ENCODE results near the gene HBEGF. TPM values are rescaled to one million over a fixed set of nuclear protein-coding genes. Genes with fewer than 3 reads are reported as not detected.
A peak's percentile ranks its signal among the peaks of the same experiment; 100 is the strongest.

HBEGF gene, protein sequence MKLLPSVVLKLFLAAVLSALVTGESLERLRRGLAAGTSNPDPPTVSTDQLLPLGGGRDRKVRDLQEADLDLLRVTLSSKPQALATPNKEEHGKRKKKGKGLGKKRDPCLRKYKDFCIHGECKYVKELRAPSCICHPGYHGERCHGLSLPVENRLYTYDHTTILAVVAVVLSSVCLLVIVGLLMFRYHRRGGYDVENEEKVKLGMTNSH
- 6.5 and 7.1 TPM in 2 replicates for total RNA-seq (2014; rRNA removed; shearing (Covaris generic))

GRCh38 chr5:140346348-140347221, at the start of gene HBEGF:
Gene HBEGF (minus strand): TSS chr5:140346603. CDS start chr5:140346328, 275 bp downstream.
- Histone ChIP-seq H3K4me3 (peak within 1 kb of the TSS; percentile 89), H3K9me3 (replicated peaks) (no peaks in the 10 kb centered on the region), H3K4me1 (peaks cover 34% of the 10 kb centered on the region), H3K27me3 (no peaks in the 10 kb centered on the region), H3K36me3 (no peaks in the 10 kb centered on the region), H3K27ac (no peak within 1 kb of the TSS)
- DNase-seq: peak; percentile 73 to 79

DNA sequence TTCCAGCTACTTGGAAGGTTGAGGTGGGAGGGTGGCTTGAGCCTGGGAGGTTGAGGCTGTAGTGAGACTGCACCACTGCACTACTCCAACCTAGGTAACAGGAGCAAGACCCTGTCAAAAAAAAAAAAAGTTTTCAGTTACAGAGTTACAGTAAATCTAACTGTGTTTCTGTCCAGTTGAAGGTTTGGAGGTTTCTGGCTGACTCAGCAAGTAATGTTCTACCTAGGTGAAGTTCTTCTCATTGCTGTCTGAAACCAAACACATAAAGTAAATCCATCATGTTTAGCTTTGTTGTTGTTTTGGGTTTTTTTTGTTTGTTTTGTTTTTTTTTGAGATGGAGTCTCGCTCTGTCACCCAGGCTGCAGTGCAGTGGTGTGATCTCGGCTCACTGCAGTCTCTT, 47.3 kb upstream of the HBEGF start:
- Histone ChIP-seq H3K4me3 (no peak overlapping the region), H3K36me3 (no peaks in the 10 kb centered on the region), H3K27me3 (no peaks in the 10 kb centered on the region), H3K4me1 (no peaks in the 10 kb centered on the region), H3K27ac (no peak overlapping the region), H3K9me3 (replicated peaks) (no peaks in the 10 kb centered on the region)
- no peak for DNase-seq

DNA sequence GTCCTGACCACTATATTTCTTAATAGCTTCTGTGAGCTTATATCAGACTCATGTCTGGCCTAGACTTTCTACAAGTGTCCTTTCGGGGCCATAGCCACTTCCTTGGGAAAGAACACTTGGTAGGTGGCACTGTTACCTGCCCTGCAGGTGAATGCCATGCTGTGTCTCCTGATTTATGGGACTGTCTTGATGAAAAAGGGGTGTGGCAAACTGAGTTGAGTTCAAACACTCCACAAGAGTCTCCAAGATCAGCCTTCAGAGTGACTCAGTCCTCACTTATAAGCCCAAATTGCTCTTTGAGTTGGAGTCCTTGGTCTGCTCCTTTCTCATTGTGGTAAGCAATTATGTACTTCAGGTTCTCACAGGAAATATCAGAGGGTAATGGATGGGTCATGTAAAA, 45.3 kb upstream of the HBEGF start:
- no peak overlapping the region for H3K27ac ChIP-seq
- no peaks in the 10 kb centered on the region for H3K36me3 ChIP-seq
- H3K4me3 ChIP-seq: no peak overlapping the region
- H3K27me3 ChIP-seq: no peaks in the 10 kb centered on the region
- no peaks in the 10 kb centered on the region for H3K9me3 ChIP-seq (replicated peaks)
- DNase-seq: no peak
- H3K4me1 ChIP-seq: no peaks in the 10 kb centered on the region

DNA sequence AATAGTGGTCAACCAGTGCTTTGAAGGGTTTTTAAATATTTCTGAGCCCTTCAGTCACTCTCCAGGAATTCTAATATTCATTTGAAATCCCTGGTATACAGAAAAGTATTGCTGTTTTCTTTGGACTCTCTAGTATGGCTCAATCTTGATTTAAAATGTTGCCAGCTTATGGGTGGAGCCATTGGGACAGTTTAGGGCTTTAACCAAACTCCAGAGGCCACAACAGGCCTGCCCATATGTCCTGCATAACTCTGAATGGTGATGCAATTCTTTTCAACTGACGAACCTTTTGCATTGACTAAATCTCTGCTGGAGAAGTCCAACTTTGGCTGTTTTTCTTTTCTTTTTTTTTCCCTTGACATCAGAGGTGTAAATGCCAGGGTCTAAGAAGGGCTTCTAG, 44.9 kb upstream of the HBEGF start:
- no peak for DNase-seq
- H3K4me1 ChIP-seq: no peaks in the 10 kb centered on the region
- no peaks in the 10 kb centered on the region for H3K36me3 ChIP-seq
- no peaks in the 10 kb centered on the region for H3K9me3 ChIP-seq (replicated peaks)
- no peak overlapping the region for H3K4me3 ChIP-seq
- H3K27me3 ChIP-seq: no peaks in the 10 kb centered on the region
- no peak overlapping the region for H3K27ac ChIP-seq

GRCh38 chr5:140388052-140388451, 41.6 kb upstream of the HBEGF start:
- no peak overlapping the region for H3K4me3 ChIP-seq
- DNase-seq: no peak

DNA sequence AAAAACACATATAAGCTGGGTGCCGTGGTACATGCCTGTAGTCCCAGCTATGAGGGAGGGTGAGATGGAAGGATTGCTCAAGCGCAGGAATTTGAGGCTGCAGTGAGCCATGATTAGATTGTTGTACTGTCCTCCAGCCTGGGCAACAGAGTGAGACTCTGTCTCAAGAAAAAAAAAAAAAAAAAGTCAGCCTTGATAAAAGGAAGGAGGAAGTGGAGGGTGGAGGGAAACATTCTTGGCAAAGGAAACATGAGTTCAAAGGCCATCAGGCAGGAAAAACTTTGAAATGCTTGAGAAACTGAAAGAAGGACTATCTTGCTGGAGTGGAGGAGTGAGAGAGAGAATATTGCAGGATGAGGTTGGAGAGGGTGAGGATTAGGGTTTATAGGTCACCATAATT, 36.9 kb upstream of the HBEGF start:
- no peaks in the 10 kb centered on the region for H3K27me3 ChIP-seq
- H3K4me1 ChIP-seq: no peaks in the 10 kb centered on the region
- no peaks in the 10 kb centered on the region for H3K36me3 ChIP-seq
- no peak overlapping the region for H3K27ac ChIP-seq
- H3K4me3 ChIP-seq: no peak overlapping the region
- H3K9me3 ChIP-seq (replicated peaks): no peaks in the 10 kb centered on the region
- DNase-seq: no peak

More at GRCh38 chr5:140388052-140388451, 41.6 kb upstream of the HBEGF start:
- H3K27ac ChIP-seq: no peak overlapping the region
- H3K27me3 ChIP-seq: no peaks in the 10 kb centered on the region
- H3K4me1 ChIP-seq: no peaks in the 10 kb centered on the region
- no peaks in the 10 kb centered on the region for H3K9me3 ChIP-seq (replicated peaks)
- no peaks in the 10 kb centered on the region for H3K36me3 ChIP-seq

GRCh38 chr5:140382866-140383265, 36.5 kb upstream of the HBEGF start:
- DNase-seq: no peak
- no peaks in the 10 kb centered on the region for H3K27me3 ChIP-seq
- H3K9me3 ChIP-seq (replicated peaks): no peaks in the 10 kb centered on the region
- H3K36me3 ChIP-seq: no peaks in the 10 kb centered on the region
- H3K4me3 ChIP-seq: no peak overlapping the region
- no peaks in the 10 kb centered on the region for H3K4me1 ChIP-seq
- no peak overlapping the region for H3K27ac ChIP-seq

- Histone ChIP-seq H3K27ac (no peak overlapping the region), H3K36me3 (no peaks in the 10 kb centered on the region), H3K9me3 (replicated peaks) (no peaks in the 10 kb centered on the region), H3K4me1 (no peaks in the 10 kb centered on the region), H3K4me3 (no peak overlapping the region), H3K27me3 (no peaks in the 10 kb centered on the region)
- DNase-seq: no peak
Observed at GRCh38 chr5:140381972-140382371, 35.6 kb upstream of the HBEGF start.

GRCh38 chr5:140381351-140381750, 34.9 kb upstream of the HBEGF start:
- no peak for DNase-seq
- Histone ChIP-seq H3K36me3 (no peaks in the 10 kb centered on the region), H3K4me1 (no peaks in the 10 kb centered on the region), H3K4me3 (no peak overlapping the region), H3K27ac (no peak overlapping the region), H3K27me3 (no peaks in the 10 kb centered on the region), H3K9me3 (replicated peaks) (no peaks in the 10 kb centered on the region)

GRCh38 chr5:140372971-140373487, 26.6 kb upstream of the HBEGF start:
- Histone ChIP-seq H3K4me3 (no peak overlapping the region), H3K27ac (no peak overlapping the region)
- DNase-seq: peak; percentile 81 to 89

DNA sequence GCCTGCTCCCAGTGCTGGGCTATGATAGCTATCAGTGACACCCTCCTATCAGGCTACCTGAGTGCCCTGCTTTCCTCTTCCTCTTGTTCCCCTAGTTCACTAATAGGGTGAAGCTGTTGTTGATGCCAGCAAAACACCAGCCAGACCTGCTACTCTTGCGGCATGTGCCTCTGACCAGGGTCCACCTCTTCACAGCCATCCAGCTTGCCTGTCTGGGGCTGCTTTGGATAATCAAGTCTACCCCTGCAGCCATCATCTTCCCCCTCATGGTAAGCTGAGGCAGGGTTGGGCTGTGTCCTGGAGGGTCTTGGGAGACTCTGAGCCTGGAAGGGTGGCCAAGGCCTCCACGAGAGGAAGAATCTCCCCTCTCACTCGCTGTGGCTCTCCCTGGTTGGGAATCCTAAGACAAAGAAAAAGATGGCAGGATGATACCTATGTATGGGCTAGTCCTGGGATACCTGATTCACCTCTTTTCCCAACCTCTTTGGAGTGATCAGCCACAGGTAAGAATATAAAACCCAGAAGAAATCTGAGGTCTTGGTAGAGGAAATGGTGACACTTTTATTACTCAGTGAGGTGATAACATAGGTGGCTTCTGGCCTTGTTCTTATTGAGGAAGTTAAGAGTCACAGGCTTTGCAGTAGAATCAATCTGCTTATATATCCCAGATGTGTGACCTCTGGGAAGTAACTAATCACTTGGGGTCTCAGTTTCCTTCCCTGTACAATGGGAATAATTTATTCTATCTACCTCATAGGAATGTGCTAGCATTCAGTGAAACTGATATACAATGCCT, 25.2 kb upstream of the HBEGF start:
- H3K36me3 ChIP-seq: no peaks in the 10 kb centered on the region

More at GRCh38 chr5:140372971-140373487, 26.6 kb upstream of the HBEGF start:
- Histone ChIP-seq H3K36me3 (no peaks in the 10 kb centered on the region), H3K27me3 (no peaks in the 10 kb centered on the region; the same call in 1 of the 2 replicates), H3K4me1 (peaks cover 3% of the 10 kb centered on the region; the same call in 1 of the 2 replicates), H3K9me3 (replicated peaks) (no peaks in the 10 kb centered on the region)

GRCh38 chr5:140367256-140368013, 21.0 kb upstream of the HBEGF start:
- no peaks in the 10 kb centered on the region for H3K4me1 ChIP-seq
- DNase-seq: no peak
- H3K36me3 ChIP-seq: no peaks in the 10 kb centered on the region
- H3K27ac ChIP-seq: no peak overlapping the region
- no peak overlapping the region for H3K4me3 ChIP-seq
- H3K27me3 ChIP-seq: no peaks in the 10 kb centered on the region; the same call in 1 of the 2 replicates
- no peaks in the 10 kb centered on the region for H3K9me3 ChIP-seq (replicated peaks)

More for the DNA sequence above, 25.2 kb upstream of the HBEGF start:
- H3K27me3 ChIP-seq: no peaks in the 10 kb centered on the region; the same call in 1 of the 2 replicates
- no peak for DNase-seq
- H3K27ac ChIP-seq: no peak overlapping the region
- H3K9me3 ChIP-seq (replicated peaks): no peaks in the 10 kb centered on the region
- H3K4me1 ChIP-seq: peaks cover 3% of the 10 kb centered on the region; the same call in 1 of the 2 replicates
- H3K4me3 ChIP-seq: no peak overlapping the region

GRCh38 chr5:140366589-140367255, 20.3 kb upstream of the HBEGF start:
- H3K9me3 ChIP-seq (replicated peaks): no peaks in the 10 kb centered on the region
- DNase-seq: no peak
- no peak overlapping the region for H3K27ac ChIP-seq
- H3K4me1 ChIP-seq: no peaks in the 10 kb centered on the region
- H3K36me3 ChIP-seq: no peaks in the 10 kb centered on the region
- no peaks in the 10 kb centered on the region; the same call in 1 of the 2 replicates for H3K27me3 ChIP-seq
- no peak overlapping the region for H3K4me3 ChIP-seq
